Hematopoietic multipotent progenitor cell treated with erythropoietin and hydrocortisone succinate and interleukin-3 and kit ligand, for 15 days (in vitro differentiated cells): ENCODE measurements around the gene FAM228B.

ENCODE experiments used
- DNase-seq: peaks from one replicate; pipeline ENCODE4 v3.0.0-alpha.2; 2015; ENCODE audit warnings: low spot score

FAM228B gene

DNA sequence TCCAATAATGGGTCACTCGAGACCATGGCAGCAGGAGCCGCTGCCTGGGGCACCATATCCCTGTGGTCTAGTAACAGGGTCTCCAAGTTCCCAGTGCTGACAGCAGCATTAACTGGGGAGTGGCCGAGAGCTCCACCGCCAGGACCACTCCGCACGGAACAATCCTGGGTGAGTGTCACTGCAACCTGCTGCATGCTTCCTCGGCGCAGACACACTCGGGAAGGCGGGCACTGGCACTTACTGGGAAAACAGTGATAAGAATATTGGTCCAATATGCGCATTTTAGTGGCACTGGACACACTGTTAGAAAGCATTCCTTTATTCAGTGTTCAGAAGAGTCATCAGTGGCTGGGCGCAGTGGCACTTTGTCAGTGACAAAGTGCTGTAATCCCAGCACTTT is 81.2 kb downstream of the FAM228B start:
- no peak for DNase-seq

DNA sequence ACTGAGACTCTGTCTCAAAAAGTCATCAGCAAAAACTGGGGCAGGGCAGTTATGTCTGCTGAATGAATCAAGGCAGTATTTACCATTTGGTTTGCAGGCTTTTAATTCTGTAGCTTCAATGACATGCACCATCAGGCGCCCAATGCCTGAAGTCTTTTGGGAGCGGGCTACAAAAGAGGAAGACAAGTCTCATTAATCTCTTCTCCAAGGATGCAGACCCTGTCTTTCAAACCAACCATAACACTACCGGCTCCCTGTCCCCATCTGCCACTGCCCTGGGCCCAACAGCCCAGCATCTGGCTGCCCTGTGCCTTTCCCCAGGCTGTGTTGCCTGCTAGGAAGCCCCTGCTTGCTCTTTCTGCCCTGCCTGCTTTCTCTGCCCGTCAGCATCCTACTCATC is 81.9 kb downstream of the FAM228B start:
- DNase-seq, result no peak

DNA sequence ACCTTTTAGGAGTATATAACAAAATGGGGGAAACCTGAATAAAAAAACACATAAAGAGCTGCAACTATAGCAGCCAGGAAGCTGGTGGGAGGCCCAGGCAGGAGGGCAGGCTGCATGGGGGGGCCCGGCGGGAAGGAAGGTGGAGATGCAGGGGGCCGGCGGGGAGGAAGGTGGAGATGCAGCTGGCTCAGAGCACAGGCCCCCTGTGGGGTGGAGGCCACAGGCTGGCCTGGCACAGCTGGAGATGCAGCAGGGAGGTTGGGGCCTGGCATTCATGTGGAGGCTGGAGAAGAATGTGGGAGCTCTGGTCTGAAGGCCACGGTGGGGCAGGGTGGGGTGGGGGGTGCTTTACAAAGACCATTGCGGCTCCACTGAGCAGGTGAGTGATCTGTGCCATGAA is 83.0 kb downstream of the FAM228B start:
- no peak for DNase-seq

DNA sequence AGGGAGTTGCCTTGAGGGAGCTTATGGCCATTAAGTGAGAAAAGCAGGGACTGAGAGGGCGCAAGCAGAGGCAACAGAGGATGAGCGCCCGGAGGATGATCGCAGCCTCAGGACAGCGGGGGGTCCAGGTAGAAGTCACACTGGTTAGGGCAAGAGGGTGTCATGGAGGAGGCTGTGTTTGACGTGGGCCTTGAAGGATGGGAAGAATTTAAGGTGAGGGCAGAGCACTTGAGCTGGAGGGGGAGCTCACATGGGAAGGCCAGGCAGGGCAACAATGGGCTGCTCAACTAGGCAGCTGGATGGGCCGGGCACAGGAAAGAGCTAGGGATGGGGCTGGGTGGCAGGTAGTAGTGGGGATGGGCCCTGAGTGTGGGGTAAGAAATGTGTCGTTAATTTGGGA is 83.4 kb downstream of the FAM228B start:
- no peak for DNase-seq

DNA sequence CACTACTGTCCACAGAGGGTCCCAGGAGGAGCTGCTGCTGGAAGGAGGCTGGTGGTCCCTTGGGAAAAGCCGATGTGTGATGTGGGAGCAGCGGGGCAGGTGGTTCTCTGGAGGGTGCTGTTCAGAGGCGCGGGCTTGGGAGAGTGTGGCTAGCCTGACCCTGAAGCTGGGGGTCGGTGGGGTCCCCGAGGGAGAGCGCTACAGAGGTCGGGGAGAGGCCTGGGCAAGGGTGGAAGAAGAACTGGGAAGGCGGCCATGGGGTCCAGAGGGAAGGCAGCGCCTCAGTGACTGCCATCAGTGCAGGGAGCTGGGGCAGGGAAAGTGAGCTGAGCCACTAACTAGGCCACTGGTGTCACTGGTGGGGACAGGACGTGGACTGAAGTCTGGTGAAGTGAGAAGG is 84.1 kb downstream of the FAM228B start:
- no peak for DNase-seq

DNA sequence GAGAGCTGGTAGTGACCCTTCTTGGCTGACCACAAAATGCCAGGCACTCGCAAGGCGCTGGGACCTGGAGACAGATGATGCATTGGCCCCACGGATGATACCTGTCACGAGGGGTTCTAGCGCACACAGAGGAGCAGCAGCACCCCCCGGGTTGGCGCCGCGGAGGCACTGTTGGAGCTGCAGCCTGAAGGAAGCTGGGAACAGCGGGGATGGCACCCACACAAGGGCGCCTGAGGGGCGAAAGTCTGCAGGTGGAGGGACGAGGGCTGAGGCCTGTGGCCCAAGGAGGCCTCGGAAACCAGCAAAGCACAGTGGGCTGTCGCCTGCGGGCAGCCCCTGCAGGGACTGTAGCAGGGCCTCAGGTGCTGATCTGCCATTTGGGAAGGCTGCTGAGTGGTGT is 85.2 kb downstream of the FAM228B start:
- DNase-seq, result no peak

DNA sequence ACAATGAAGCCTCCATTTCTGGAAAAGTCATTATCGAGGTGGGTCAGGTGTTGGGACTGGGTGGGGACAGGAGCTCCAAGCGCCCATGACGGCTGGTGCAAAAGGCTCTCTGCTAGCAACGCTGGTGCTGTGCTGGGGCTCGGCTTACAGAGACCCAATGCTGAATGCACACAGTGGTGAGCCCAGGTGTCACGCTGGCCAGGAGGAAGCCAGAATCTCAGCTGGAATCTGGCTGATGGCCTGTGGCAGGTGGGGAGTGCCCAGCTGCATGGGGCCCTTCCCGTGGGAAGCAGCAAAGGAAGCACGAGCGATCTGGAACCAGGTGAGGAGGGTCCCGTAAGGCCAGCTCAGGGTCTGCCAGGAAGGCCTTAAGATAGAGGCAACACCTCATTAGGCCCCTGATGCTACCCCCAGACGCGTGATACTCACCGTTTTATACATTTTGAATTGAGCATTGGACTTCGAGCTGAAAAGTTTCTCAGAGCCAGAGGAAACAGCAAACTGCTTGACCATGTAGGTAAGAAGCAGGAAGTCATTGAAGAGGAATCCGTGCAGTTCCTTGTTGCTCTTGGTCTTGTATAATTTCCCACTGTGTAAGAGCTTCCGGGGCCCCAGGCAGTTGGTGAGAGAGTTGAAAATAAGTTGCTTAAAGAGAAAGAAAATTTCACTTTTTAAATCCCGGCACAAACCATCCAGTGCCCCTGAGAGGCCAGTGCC is 86.3 kb downstream of the FAM228B start:
- no peak for DNase-seq

DNA sequence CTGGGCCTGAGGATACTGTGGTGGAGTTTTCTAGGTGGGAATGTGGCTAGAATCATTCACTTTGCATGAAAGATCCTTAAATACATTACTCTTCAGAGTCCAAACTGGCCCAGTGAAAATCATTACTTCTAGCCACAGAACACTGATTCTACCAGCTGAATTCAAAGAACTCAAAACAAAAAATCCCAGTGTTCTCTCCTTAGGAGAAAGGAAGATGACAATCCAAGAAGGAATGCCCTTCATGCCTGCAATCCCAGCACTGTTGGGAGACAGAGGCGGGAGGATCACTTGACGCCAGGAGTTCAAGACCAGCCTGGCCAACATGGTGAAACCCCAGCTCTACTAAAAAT is 86.8 kb downstream of the FAM228B start:
- no peak for DNase-seq

DNA sequence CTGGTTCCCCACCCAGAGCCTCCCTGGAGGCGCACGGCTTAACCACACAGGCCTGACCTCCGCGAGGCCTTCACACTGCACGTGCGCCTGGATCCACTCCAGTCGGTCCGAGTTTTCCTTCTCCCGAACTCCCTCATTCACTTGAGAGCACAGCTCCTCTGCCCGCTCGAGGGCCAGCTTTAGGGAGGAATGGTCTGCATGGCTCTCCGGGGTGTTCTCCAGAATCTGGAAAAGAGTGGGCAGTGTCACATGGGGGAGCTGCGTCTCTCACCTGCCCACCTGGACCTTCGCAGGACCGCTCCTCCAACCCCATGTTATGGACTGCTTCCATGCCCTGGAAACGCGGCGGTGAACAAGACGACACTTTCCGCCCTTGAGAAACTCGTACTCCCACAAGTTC is 87.5 kb downstream of the FAM228B start:
- DNase-seq, result no peak

DNA sequence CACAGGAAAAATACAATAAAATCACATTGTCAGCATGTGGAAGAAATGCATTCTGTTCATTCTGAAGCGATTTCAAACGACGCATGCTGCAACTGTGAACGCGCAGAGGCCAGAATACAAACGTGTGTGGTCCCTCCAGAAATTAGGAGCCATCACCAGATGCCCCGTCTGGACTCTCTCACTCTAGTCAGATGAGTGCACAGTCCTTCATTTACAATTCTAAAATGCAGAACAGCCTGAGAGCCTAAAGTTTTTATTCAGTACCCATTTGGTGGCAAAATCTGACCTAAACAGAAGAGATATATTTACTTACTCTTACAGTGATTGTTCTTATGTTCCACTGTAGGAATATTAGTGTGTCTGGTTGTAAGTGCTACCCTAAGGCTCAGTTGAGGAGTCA is 88.1 kb downstream of the FAM228B start:
- DNase-seq, result no peak

DNA sequence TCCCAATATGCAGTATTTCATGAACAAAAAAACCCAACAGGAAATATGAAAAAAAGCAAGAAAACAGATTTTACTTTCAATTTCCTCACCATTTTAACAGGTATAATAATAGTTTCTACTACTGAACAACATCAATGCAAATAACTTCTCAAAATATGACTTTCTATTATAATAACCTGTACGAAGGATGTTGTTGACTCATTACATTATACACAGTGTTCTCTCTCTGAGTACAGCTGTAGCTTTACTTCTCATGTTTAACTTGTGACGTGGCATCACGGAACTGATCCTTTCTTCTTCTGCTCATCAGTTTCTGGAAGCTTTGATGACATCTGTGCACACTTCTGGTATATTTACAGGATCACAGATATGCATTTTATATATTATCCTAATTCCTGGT is 91.6 kb downstream of the FAM228B start:
- DNase-seq, result no peak
